GM12875 (cell line): ENCODE data around the gene SLC66A2.

ENCODE experiments used
- H3K4me3 ChIP-seq: one replicate; pipeline ENCODE4 v1.5.1; 2011; ENCODE audit warnings: low read depth, low read length, control low read depth
- TF ChIP-seq, protein P1 (sequence below): IDR thresholded peaks from 2 replicates; pipeline ENCODE4 v1.5.1; 2011; ENCODE audit warnings: low read depth, mild to moderate bottlenecking, control low read depth, inconsistent platforms, low read length, moderate library complexity, borderline replicate concordance; ENCODE audit not compliant: insufficient read depth

The SLC66A2 gene

DNA sequence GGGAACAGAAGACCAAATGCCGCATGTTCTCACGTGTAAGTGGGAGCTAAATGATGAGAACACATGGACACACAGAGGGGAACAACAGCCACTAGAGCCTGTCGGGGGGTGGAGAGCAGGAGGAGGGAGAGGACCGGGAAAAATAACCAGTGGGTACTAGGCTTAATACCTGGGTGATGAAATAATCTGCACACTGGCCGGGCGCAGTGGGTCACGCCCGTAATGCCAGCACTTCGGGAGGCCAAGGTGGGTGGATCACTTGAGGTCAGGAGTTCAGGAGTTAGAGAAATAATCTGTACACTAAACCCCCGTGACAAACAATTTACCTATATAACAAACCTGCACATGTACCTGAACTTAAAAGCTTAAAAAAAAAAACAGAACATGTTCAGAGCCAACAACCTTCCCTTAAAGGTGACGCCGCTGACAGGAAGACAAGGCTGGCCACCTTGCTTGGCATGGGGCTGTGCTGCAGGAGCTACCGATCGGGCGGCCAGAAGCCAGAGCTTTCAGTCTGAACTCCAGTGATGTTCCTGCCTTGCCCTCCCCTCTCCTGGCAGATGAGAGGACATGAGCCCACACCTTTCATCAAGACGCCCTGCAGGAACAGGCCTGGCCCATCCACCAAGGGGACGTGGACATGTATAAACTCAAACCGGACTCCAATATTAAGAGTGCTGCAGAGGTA lies 11.2 kb downstream of the SLC66A2 start:
- TF ChIP-seq, protein P1, sequence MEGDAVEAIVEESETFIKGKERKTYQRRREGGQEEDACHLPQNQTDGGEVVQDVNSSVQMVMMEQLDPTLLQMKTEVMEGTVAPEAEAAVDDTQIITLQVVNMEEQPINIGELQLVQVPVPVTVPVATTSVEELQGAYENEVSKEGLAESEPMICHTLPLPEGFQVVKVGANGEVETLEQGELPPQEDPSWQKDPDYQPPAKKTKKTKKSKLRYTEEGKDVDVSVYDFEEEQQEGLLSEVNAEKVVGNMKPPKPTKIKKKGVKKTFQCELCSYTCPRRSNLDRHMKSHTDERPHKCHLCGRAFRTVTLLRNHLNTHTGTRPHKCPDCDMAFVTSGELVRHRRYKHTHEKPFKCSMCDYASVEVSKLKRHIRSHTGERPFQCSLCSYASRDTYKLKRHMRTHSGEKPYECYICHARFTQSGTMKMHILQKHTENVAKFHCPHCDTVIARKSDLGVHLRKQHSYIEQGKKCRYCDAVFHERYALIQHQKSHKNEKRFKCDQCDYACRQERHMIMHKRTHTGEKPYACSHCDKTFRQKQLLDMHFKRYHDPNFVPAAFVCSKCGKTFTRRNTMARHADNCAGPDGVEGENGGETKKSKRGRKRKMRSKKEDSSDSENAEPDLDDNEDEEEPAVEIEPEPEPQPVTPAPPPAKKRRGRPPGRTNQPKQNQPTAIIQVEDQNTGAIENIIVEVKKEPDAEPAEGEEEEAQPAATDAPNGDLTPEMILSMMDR = no peak
- H3K4me3 ChIP-seq = no peak overlapping the region

DNA sequence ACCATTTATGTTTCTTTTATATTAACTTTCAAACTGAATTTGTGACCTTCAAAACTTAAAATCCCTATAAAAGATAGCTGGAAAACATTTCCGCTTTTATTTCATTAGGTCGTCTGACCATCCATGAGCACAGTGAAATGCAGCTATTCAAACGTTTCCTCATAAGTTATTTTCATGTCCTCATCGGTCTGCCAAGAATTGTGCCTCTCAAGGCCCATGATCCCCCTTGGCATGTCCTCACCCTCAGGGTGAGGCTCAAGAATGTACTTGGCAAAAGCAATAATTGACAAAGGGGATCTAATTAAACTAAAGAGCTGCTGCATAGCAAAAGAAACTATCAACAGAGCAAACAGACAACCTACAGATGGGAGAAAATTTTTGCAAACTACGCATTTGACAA lies 12.4 kb downstream of the SLC66A2 start:
- TF ChIP-seq, protein P1 = no peak
- no peak overlapping the region for H3K4me3 ChIP-seq

DNA sequence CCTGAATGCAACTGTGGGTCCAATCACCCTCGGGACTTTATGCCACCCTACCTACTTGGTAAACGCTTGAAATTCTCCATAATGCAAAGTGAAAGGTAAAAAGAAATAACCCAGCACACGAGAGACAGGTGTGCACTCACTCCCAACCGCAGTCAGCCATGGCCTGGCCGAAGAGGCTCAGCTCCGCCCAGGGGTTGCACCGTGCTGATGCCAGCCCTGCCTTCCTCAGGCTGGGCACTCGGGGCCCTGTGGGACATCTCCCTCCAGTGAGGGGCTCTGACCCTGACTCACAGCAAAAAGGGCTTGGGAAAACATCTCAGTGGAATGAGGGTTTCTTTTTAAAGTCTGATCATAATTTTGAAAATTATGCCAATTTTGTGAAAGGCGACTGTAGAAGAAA lies 13.3 kb downstream of the SLC66A2 start:
- TF ChIP-seq, protein P1 = no peak
- no peak overlapping the region for H3K4me3 ChIP-seq

DNA sequence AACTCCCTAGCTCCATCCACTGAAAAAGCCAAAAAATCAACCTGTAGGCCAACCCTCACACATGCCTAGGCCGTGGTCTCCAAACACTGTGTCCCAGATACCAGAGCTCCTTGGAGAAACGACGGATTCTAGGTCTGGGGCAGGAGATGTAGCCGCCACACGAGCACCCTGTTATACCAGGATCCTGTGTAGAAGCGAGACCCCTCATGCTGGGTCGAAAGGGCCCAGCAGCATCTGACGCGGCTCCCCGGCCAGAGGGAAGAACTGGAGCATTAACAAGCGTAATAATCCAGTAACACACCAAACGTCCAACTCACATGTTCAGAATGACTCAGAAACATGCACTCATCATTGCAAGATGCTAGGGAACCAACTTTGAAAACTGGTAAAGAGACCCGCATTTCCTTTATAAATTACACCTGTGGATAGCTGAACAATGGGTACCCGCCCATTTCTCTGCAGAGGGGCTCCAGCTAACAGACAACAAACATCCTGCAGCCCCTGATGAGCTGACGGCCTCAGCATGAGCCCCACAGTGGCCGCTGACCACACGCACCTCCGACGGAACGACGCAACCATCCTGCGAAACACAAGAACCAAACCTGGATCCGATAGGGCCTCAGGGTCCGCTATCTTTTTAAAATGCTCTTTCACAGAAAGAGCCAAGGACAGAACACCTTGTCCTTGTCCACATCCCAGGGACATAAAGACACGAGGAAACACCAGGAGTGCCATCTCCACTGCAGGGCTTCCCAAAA lies 14.2 kb downstream of the SLC66A2 start:
- H3K4me3 ChIP-seq = no peak overlapping the region
- TF ChIP-seq, protein P1 = no peak

DNA sequence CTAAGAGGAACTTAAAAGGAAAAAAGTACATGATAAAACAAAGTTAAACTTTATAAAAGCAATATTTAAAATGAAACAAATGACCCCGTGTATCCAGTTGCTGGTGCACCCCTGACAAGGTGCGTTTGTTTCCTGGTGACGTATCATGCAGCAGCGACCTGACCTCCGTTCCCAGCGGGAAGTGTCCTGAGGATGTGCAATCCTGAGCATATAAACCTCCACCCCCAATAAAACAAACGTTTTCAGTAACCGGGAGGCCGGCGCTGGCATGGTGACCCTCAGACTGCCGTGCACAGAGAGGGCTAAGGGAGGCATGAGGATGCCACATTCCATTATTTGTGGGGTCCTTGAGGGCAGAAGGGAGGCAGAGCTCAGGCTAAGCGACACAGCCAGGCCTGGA lies 14.8 kb downstream of the SLC66A2 start:
- TF ChIP-seq, protein P1 = no peak

DNA sequence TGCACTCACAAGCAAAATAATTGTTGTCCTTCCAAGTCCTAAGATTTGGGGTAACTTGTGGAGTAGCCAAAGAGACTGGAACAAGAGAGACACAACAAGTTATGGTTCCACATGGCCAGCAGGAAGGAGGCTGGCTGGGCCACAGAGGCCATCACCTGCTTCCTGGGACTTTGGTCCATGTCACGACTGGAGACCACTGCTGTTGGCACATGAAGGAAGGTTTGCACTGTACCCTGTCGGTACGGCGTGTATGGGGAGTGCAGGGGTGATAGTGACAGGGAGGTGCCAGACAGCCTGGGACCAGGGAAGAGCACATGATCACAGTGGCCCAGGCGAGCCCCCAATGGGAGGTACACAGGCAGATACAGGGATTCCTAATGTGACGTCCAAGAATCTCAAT lies 15.5 kb downstream of the SLC66A2 start:
- TF ChIP-seq, protein P1 = no peak
- no peak overlapping the region for H3K4me3 ChIP-seq

More for the DNA sequence above, 14.8 kb downstream of the SLC66A2 start:
- H3K4me3 ChIP-seq = no peak overlapping the region

DNA sequence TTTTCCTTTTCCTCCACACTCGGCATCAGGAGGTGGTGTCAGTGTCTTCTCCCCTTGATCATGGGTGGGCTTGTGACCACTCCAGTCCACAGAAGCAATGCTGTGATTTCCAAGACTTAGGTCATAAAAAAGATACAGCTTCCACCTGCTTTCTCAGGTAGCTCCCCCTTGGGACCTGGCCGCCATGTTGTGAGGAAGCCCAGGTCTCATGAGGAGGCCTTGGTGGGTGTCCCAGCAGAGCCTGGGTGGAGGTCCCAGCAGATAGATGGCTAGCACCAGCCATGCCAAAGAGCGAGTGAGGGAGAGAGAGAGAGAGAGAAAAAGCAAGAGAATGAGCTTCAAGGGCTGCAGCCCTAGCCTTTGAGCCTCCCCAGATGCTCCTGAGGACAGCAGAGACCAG lies 16.0 kb downstream of the SLC66A2 start:
- H3K4me3 ChIP-seq = no peak overlapping the region
- TF ChIP-seq, protein P1 = no peak
